ENCODE results near the gene DLL1.

- no peak for TF ChIP-seq CTCF (IDR thresholded peaks at IDR 0.05)
- no peak for TF ChIP-seq POLR2A (IDR thresholded peaks at IDR 0.05)
Observed at GRCh38 chr6:170312876-170313275, 22.0 kb upstream of the DLL1 start.
